ENCODE measurements around the gene GFOD2. TPM values are rescaled to one million over a fixed set of nuclear protein-coding genes. Genes with fewer than 3 reads are reported as not detected.

The GFOD2 gene
- total and polyA plus RNA-seq, 2 of the 13 experiments (the other 11 are each of a cell fraction or from before 2014, with no cell fraction given): 11.1 to 17.2 TPM

DNA sequence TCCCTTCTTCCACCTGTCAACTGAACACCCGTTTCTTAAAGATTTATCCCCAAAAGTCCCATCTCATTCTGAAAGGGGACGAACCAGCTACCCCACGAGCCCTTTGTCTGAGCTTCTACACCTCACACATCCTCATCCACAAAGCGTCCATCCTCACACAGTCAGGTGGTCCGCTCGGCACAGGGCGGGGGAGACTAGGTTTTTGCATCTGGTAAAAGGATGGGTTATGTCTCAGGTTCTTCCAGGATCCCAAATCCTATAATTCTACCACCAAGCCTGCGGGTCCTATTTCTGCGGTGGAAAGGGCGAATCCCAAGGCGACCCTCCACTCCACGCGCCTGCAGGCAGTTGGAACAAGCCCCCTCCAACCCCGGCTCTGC is 458 bp downstream of the GFOD2 start:
- Histone ChIP-seq H2AFZ (ENCODE audit: low read length) (peak overlapping the region; percentile 42), H3K27me3 (ENCODE audit: control insufficient read depth in 1 of 2, insufficient read depth in 2 of 2, low read length in 2 of 2) (no peaks in the 10 kb centered on the region; a peak in 1 of 5 replicates), H3K4me1 (ENCODE audit: insufficient read depth, low read length) (peaks cover 47% of the 10 kb centered on the region), H4K20me1 (ENCODE audit: insufficient read depth, low read length) (no peaks in the 10 kb centered on the region), H3K36me3 (replicated peaks in 1 of 2; ENCODE audit: control insufficient read depth in 1 of 2, insufficient read depth in 2 of 2, low read length in 2 of 2) (peaks cover 0 to 2% of the 10 kb centered on the region in 2 experiments; a peak in 1 of 5 replicates), H3K9ac (ENCODE audit: insufficient read depth, low read depth, low read length) (peak overlapping the region; percentile 93), H3K9me3 (ENCODE audit: low read length) (no peaks in the 10 kb centered on the region), H3K4me2 (ENCODE audit: low read depth, low read length) (peak overlapping the region; percentile 96), H3K27ac (ENCODE audit: extremely low read length, insufficient read depth, low read length) (peak overlapping the region; percentile 22), H3K79me2 (ENCODE audit: insufficient read depth, low read length) (peaks cover 42% of the 10 kb centered on the region), H3K4me3 (replicated peaks in 1 of 3; ENCODE audit: insufficient read depth in 1 of 3, low read depth in 2 of 3, low read length in 3 of 3) (peak overlapping the region; percentile 93 to 94 (median 94))
- intact Hi-C loops (cut with micrococcal nuclease; ENCODE audit: unreplicated experiment) (loop anchor here (5.0 kb wide), 1 partner anchor 89 kb away; the partner anchor contains the start of genes RANBP10 and TSNAXIP1), in situ Hi-C loops (cut with HindIII; ENCODE audit: extremely low pct_ligation_motif_present, low pct_unique_long_range_greater_than_20kb) (no loop called here)
- FAIRE-seq (no peak), DNase-seq (ENCODE audit: low spot score) (no peak), ATAC-seq (peak; percentile 41)
- CTCF ChIA-PET (ENCODE audit: low intra/inter-chr PET ratio, low total read pairs): no interaction called here
- POLR2A ChIA-PET: interaction anchor here (0.8 to 2.5 kb wide), 12 partner anchors 9 to 361 kb away, joined by 3 to 18 read pairs (median 4); partner anchors contain the start of genes RANBP10 and TSNAXIP1
- BruUV-seq (replicated peaks): no TSS peak
- 0% methylated on average over 8 of the region's 14 CpGs for WGBS (ENCODE audit: low lambda C conversion rate)
- no peak for TF ChIP-seq HNF4G (IDR thresholded peaks at IDR 0.05; ENCODE audit: borderline replicate concordance, low read depth, low read length)
- no peak for TF ChIP-seq HNF4G (CRISPR knock-in tag; IDR thresholded peaks at IDR 0.05; ENCODE audit: borderline replicate concordance, low read depth)
- TF ChIP-seq REPIN1 (CRISPR knock-in tag; IDR thresholded peaks at IDR 0.05; ENCODE audit: borderline replicate concordance, low read depth): 0 out of 2 replicates have a peak, but pooled peaks have one; percentile 7
- TF ChIP-seq, protein P1, sequence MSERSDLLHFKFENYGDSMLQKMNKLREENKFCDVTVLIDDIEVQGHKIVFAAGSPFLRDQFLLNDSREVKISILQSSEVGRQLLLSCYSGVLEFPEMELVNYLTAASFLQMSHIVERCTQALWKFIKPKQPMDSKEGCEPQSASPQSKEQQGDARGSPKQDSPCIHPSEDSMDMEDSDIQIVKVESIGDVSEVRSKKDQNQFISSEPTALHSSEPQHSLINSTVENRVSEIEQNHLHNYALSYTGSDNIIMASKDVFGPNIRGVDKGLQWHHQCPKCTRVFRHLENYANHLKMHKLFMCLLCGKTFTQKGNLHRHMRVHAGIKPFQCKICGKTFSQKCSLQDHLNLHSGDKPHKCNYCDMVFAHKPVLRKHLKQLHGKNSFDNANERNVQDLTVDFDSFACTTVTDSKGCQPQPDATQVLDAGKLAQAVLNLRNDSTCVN (CRISPR knock-in tag; IDR thresholded peaks at IDR 0.05; ENCODE audit: borderline replicate concordance): peak; percentile 13; the same call in 1 of the 2 replicates
- TF ChIP-seq, protein P2, sequence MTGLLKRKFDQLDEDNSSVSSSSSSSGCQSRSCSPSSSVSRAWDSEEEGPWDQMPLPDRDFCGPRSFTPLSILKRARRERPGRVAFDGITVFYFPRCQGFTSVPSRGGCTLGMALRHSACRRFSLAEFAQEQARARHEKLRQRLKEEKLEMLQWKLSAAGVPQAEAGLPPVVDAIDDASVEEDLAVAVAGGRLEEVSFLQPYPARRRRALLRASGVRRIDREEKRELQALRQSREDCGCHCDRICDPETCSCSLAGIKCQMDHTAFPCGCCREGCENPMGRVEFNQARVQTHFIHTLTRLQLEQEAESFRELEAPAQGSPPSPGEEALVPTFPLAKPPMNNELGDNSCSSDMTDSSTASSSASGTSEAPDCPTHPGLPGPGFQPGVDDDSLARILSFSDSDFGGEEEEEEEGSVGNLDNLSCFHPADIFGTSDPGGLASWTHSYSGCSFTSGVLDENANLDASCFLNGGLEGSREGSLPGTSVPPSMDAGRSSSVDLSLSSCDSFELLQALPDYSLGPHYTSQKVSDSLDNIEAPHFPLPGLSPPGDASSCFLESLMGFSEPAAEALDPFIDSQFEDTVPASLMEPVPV (CRISPR knock-in tag; IDR thresholded peaks at IDR 0.05): 0 out of 2 replicates have a peak, but pooled peaks have one; percentile 2
- no peak for TF ChIP-seq ZSCAN21 (CRISPR knock-in tag; IDR thresholded peaks at IDR 0.05; ENCODE audit: borderline replicate concordance)
- TF ChIP-seq, protein P3, sequence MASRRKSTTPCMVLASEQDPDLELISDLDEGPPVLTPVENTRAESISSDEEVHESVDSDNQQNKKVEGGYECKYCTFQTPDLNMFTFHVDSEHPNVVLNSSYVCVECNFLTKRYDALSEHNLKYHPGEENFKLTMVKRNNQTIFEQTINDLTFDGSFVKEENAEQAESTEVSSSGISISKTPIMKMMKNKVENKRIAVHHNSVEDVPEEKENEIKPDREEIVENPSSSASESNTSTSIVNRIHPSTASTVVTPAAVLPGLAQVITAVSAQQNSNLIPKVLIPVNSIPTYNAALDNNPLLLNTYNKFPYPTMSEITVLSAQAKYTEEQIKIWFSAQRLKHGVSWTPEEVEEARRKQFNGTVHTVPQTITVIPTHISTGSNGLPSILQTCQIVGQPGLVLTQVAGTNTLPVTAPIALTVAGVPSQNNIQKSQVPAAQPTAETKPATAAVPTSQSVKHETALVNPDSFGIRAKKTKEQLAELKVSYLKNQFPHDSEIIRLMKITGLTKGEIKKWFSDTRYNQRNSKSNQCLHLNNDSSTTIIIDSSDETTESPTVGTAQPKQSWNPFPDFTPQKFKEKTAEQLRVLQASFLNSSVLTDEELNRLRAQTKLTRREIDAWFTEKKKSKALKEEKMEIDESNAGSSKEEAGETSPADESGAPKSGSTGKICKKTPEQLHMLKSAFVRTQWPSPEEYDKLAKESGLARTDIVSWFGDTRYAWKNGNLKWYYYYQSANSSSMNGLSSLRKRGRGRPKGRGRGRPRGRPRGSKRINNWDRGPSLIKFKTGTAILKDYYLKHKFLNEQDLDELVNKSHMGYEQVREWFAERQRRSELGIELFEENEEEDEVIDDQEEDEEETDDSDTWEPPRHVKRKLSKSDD (CRISPR knock-in tag; IDR thresholded peaks at IDR 0.05; ENCODE audit: low read depth): peak; percentile 25; the same call in 1 of the 2 replicates
- no peak for TF ChIP-seq ATF7 (IDR thresholded peaks at IDR 0.05)
- TF ChIP-seq ATF7 (CRISPR knock-in tag; IDR thresholded peaks at IDR 0.05): 0 out of 2 replicates have a peak, but pooled peaks have one; percentile 26
- TF ChIP-seq, protein P4, sequence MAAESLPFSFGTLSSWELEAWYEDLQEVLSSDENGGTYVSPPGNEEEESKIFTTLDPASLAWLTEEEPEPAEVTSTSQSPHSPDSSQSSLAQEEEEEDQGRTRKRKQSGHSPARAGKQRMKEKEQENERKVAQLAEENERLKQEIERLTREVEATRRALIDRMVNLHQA (CRISPR knock-in tag; IDR thresholded peaks at IDR 0.05): no peak
- TF ChIP-seq ZNF317 (CRISPR knock-in tag; IDR thresholded peaks at IDR 0.05): no peak
- 0 out of 2 replicates have a peak, but pooled peaks have one; percentile 5 for TF ChIP-seq SALL1 (CRISPR knock-in tag; IDR thresholded peaks at IDR 0.05)
- no peak for TF ChIP-seq NONO (IDR thresholded peaks at IDR 0.05)
- TF ChIP-seq NONO (CRISPR knock-in tag; conservative IDR thresholded peaks at IDR 0.05): peak; percentile 7; the same call in 1 of the 2 replicates
- TF ChIP-seq, protein P5, sequence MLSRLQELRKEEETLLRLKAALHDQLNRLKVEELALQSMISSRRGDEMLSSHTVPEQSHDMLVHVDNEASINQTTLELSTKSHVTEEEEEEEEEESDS (CRISPR knock-in tag; IDR thresholded peaks at IDR 0.05; ENCODE audit: borderline replicate concordance): peak; percentile 41; the same call in 1 of the 2 replicates
- TF ChIP-seq SETDB1 (CRISPR knock-in tag; IDR thresholded peaks at IDR 0.05; ENCODE audit: borderline replicate concordance): no peak
- TF ChIP-seq ZNF253 (CRISPR knock-in tag; IDR thresholded peaks at IDR 0.05; ENCODE audit: borderline replicate concordance): 0 out of 2 replicates have a peak, but pooled peaks have one; percentile 8
- 0 out of 2 replicates have a peak, but pooled peaks have one; percentile 81 for TF ChIP-seq ZNF530 (CRISPR knock-in tag; IDR thresholded peaks at IDR 0.05; ENCODE audit: low read depth)
